Suppressor macrophage (primary cell): ENCODE results near the gene WWC1.
"Not testable (repeated sequence)": the region's sequence is repeated elsewhere in the genome, so short reads cannot be mapped to it uniquely, and the experiment has no call there.

Experiments used
- DNase-seq, 4 experiments: peaks; one replicate each; pipeline ENCODE4 v3.0.0-alpha.2; 2020 to 2022

Gene WWC1

DNA sequence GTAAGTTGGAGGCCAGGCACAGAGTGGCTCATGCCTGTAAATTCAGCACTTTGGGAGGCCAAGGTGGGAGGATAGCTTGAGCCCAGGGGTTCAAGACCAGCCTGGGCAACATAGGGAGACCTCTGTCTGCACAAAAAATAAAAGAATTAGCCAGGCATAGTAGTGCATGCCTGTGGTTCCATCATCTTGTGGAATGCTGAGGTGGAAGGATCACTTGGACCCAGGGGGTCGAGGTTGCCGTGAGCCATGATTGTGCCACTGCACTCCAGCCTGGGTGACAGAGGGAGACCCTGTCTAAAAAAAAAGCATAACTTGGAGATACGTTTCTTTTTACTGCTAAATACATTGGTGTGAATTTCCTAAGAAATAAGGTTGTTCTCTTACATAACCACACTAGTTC, 19.1 kb downstream of the WWC1 start:
- DNase-seq: not testable (repeated sequence)

GRCh38 chr5:168311061-168311566, 19.7 kb downstream of the WWC1 start:
- DNase-seq: no peak

- DNase-seq: no peak
Observed at GRCh38 chr5:168312606-168313295, 21.3 kb downstream of the WWC1 start.

GRCh38 chr5:168313596-168314204, 22.3 kb downstream of the WWC1 start:
- DNase-seq: no peak

DNA sequence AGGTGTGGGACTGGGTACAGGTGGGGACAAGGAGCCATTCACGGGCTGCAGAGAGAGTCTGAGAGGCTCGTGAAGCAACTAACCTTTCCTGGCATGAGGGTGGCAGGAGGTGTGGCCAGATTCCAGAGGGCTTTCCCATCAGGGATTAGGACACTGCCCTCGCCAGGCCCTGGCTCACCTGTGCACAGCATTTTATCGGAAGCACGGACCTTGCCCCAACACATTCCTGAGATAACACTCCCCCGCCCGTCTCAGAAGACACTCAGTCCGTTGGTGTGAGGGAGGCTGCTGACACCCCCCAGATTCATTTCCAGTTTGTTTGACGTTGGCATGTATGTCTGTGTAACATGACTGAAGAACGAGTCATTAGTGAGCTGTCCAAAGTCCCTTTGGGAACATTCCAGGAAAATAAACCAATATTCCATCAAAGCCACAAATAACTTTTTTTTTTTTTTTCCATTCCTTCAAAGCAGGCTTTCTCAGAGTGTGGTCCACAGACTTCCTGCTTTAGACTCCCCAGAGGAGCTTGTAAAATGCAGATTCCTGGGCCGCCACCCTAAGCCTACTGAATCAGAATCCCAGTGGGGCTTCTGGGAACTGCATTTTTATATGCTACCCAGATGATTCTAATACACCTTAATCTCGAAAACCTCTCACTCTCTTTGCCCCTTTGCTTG, 23.4 kb downstream of the WWC1 start:
- no peak for DNase-seq

- DNase-seq: no peak
Observed at GRCh38 chr5:168315416-168316138, 24.1 kb downstream of the WWC1 start.

- no peak for DNase-seq
Observed at GRCh38 chr5:168316139-168316578, 24.7 kb downstream of the WWC1 start.

GRCh38 chr5:168317096-168317520, 25.7 kb downstream of the WWC1 start:
- DNase-seq: no peak

- DNase-seq: peak in 1 of 4 experiments; percentile 6
Observed at GRCh38 chr5:168317521-168318147, 26.2 kb downstream of the WWC1 start.

GRCh38 chr5:168318240-168318639, 26.8 kb downstream of the WWC1 start:
- peak in 1 of 4 experiments; percentile 8 for DNase-seq

- no peak for DNase-seq
Observed at GRCh38 chr5:168319774-168320173, 28.3 kb downstream of the WWC1 start.

DNA sequence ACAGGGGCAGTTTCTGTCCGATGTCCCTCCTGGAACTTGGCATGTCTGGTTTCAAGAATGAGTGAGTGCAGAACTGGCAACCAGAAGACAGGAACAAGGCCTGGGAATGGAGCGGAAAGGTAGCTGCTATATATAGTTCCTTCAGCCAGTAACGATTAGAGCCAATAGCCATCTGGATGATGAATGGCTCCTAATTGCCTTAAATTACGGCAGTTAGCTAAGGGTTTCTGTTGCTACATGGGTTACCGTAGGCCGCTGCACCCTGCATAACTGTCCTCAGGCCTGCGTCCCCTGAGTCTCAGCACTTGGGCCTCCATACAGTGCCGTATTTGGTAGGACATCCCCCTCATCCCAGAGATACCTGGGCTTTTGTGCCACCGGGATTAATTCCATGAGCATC, 29.4 kb downstream of the WWC1 start:
- no peak for DNase-seq

- peak in 1 of 4 experiments; percentile 2 for DNase-seq
Observed at GRCh38 chr5:168324859-168325630, 33.6 kb downstream of the WWC1 start.

- DNase-seq: no peak
Observed at GRCh38 chr5:168327019-168327421, 35.6 kb downstream of the WWC1 start.

DNA sequence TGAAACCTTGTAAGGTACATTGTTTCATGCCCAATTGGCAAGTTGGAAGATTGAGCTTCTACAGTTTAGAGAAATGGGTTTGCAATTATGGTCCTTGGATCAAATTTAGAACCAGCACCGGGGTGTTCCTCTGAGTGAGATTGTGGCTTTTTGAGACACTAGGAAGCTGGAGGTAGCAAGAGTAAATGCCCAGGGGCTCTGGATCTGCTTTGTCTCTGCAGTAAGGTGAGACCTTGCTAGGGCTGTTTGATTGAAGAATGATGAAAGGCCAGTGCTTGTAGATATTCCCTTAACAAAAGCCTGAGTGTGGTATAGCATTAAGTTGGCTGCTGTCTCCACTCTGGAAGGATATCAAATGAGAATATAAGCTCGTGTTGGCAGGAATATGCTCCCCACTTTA, 36.0 kb downstream of the WWC1 start:
- DNase-seq: no peak

GRCh38 chr5:168327994-168328393, 36.5 kb downstream of the WWC1 start:
- no peak for DNase-seq

GRCh38 chr5:168328814-168329213, 37.4 kb downstream of the WWC1 start:
- DNase-seq: peak; percentile 26 to 40 (median 29)

GRCh38 chr5:168329302-168329701, 37.9 kb downstream of the WWC1 start:
- no peak for DNase-seq

- DNase-seq: no peak
Observed at GRCh38 chr5:168332042-168332441, 40.6 kb downstream of the WWC1 start.

DNA sequence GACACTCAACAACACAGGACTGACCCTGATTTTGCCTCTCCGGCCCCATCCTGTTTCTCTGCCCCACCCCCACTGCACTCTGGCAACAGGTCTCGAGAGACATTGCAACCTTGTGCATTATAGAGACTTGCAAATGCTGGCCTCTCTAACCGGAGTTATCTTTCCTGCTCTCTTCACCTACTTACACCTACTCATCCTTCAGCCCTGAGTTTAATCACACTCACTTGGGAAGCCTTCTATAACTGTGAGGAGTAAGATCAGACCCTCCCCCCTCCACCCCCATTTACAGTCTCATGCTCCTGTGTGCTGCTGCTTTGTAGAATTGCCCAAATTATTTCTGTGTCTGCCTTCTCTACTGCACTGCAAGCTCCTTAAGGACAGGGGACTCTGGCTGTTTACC, 42.8 kb downstream of the WWC1 start:
- no peak for DNase-seq

DNA sequence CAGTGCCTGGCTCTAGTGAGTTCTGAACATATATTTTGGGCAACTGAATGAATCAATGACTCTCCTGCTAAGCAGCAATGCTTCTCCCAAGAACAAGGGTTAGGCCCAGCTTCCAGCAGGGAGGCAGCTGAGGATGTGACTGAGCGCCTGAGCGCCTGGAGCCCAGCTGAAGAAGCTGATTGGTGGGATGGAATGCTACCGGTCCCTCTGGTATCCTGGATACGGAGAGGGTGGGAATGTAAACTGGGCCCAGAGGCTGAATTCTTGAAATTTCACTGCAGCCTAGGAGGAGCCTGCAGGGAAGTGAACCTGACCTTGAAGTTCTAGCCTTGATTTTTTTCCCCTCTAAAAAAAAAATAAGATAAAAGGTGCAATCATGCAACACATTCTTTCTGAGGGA, 43.2 kb downstream of the WWC1 start:
- DNase-seq: no peak

GRCh38 chr5:168337361-168337760, 45.9 kb downstream of the WWC1 start:
- no peak for DNase-seq
